T-cell (primary cell): ENCODE data around the gene CDH13. TPM values are rescaled to one million over a fixed set of nuclear protein-coding genes. Genes with fewer than 3 reads are reported as not detected.

ENCODE experiments used
- ATAC-seq, 4 experiments: fragments of 200-7000 bp in 3 of 4; fragments of 150-1000 bp in 1 of 4; cut with Tn5 transposase; replicated peaks in 1 of 4; 1 replicate in 3 of 4; 2 replicates in 1 of 4; pipeline ENCODE4 v1.10.0; 2021; ENCODE audit warnings: moderate library complexity in 3 of 4, mild to moderate bottlenecking in 2 of 4, moderate number of reproducible peaks in 1 of 4
- CTCF ChIA-PET, 2 donors: fragments of 300-600 bp; sonication (Branson Sonifier 250); formaldehyde crosslinking; loops; one replicate each; lab custom pipeline; 2022; ENCODE audit warnings: antibody characterized with exemption in 2 of 2; lab: Charles Lee
- POLR2A ChIA-PET, 2 donors: fragments of 300-600 bp; sonication (Branson Sonifier 250); formaldehyde crosslinking; loops; one replicate each; lab custom pipeline; 2022; ENCODE audit warnings: antibody characterized with exemption in 2 of 2; lab: Charles Lee
- DNase-seq, 35 experiments: peaks; one replicate each; pipeline versions ENCODE4 v3.0.0 to v3.0.0-alpha.2; 2013 to 2023
- H3K27ac ChIP-seq: one replicate; pipeline ENCODE4 v1.5.1; 2013; ENCODE audit warnings: low read length
- H3K27me3 ChIP-seq, 2 experiments: replicated peaks in 1 of 2; 1 replicate in 1 of 2; 2 replicates in 1 of 2; pipeline versions ENCODE4 v1.6.1 to v1.7.0; 2013; ENCODE audit warnings: low read length in 1 of 2, mixed read lengths in 1 of 2; ENCODE audit not compliant: control insufficient read depth in 2 of 2, insufficient read depth in 2 of 2; ENCODE audit errors: extremely low read depth in 1 of 2
- H3K36me3 ChIP-seq, 2 donors: 1 replicate in 1 of 2; 2 replicates in 1 of 2; pipeline versions ENCODE4 v1.6.1 to v1.7.0; 2013; ENCODE audit warnings: low read length in 1 of 2; ENCODE audit not compliant: control insufficient read depth in 2 of 2, insufficient read depth in 1 of 2; ENCODE audit errors: extremely low read depth in 1 of 2
- H3K4me1 ChIP-seq, 2 experiments: 1 replicate in 1 of 2; 2 replicates in 1 of 2; pipeline versions ENCODE4 v1.6.1 to v1.7.0; 2013; ENCODE audit warnings: low read length in 2 of 2, mixed read lengths in 1 of 2; ENCODE audit not compliant: insufficient read depth in 2 of 2, control insufficient read depth in 1 of 2; ENCODE audit errors: extremely low read depth in 1 of 2
- H3K4me3 ChIP-seq, 2 donors: 1 replicate in 1 of 2; 2 replicates in 1 of 2; pipeline versions ENCODE4 v1.5.1 to v1.7.0; 2013; ENCODE audit warnings: mild to moderate bottlenecking in 2 of 2, low read length in 1 of 2, moderate library complexity in 1 of 2; ENCODE audit not compliant: control insufficient read depth in 1 of 2; ENCODE audit errors: extremely low read depth in 1 of 2
- H3K9me3 ChIP-seq: 2 replicates; pipeline ENCODE4 v1.7.0; 2013
- H3K27ac Mint-ChIP-seq, 2 donors: one replicate each; pipeline ENCODE4 v1.8.0; 2020 to 2021; ENCODE audit warnings: mild to moderate bottlenecking in 2 of 2, mixed read lengths in 2 of 2
- H3K27me3 Mint-ChIP-seq, 2 donors: one replicate each; pipeline ENCODE4 v1.8.0; 2021 to 2022; ENCODE audit warnings: mixed read lengths in 2 of 2
- H3K36me3 Mint-ChIP-seq: one replicate; pipeline ENCODE4 v1.8.0; 2021; ENCODE audit warnings: mixed read lengths
- H3K4me1 Mint-ChIP-seq, 3 donors: one replicate each; pipeline ENCODE4 v1.8.0; 2020 to 2022; ENCODE audit warnings: mixed read lengths in 3 of 3, mild to moderate bottlenecking in 1 of 3
- H3K4me3 Mint-ChIP-seq, 3 donors: one replicate each; pipeline ENCODE4 v1.8.0; 2020 to 2022; ENCODE audit warnings: mild to moderate bottlenecking in 3 of 3, mixed read lengths in 3 of 3, moderate library complexity in 3 of 3
- H3K9me3 Mint-ChIP-seq, 3 donors: one replicate each; pipeline ENCODE4 v1.8.0; 2020 to 2022; ENCODE audit warnings: mixed read lengths in 3 of 3
- WGBS: methylation state at CpG from one replicate; pipeline ENCODE4 v1.1.5; 2013; ENCODE audit warnings: missing lambda C conversion rate; ENCODE audit not compliant: insufficient coverage; 5-methylcytosine and 5-hydroxymethylcytosine counted together
- total RNA-seq, 35 experiments: library from RNA in 6 of 35; stranded (reverse) in 6 of 35; fragments of 120-200 nt in 1 of 35; gene quantifications; one replicate each; pipeline versions ENCODE4 v1.2.1 to v1.2.4 and lab custom pipeline; 2013 to 2026

CDH13 gene
- total RNA-seq, 5 donors from 2014 or later (not counting 1 experiment from before 2014, with no cell fraction given), result not detected

DNA sequence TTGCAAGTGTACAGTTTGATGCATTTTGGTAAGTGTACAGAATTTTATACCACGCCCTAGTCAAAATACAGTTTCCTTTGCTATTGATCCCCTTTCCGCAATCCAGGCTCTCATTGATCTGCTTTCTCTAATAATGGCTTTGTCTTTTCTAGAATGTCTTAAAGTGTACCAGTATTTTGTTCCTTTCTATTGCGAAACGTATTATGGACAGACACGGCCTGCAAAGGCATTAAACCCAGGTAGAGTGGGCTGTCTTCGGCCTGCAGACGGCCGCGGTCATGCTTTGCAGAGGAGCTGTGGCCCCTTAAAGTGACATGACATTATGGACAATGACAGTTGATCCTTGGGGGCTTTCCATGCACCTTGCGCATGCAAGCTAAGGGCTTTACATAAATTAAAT lies 1165.1 kb downstream of the CDH13 start:
- H3K4me3 ChIP-seq, result no peak overlapping the region
- 92% methylated on average over 7 of the region's 10 CpGs for WGBS
- Mint-ChIP-seq H3K36me3 (no peaks in the 10 kb centered on the region), H3K27me3 (peaks cover 18 to 22% of the 10 kb centered on the region in 2 donors), H3K4me3 (no peak overlapping the region), H3K4me1 (peaks cover 0 to 2% (median 2%) of the 10 kb centered on the region in 3 donors), H3K27ac (no peak overlapping the region), H3K9me3 (no peaks in the 10 kb centered on the region)
- H3K27ac ChIP-seq, result no peak overlapping the region
- no peak for ATAC-seq
- POLR2A ChIA-PET, result no interaction called here
- CTCF ChIA-PET, result no interaction called here
- DNase-seq, result no peak
- H3K4me1 ChIP-seq, result no peaks in the 10 kb centered on the region
- H3K27me3 ChIP-seq, result peaks cover 0 to 11% of the 10 kb centered on the region in 2 experiments
- H3K36me3 ChIP-seq, result no peaks in the 10 kb centered on the region
- H3K9me3 ChIP-seq, result no peaks in the 10 kb centered on the region

DNA sequence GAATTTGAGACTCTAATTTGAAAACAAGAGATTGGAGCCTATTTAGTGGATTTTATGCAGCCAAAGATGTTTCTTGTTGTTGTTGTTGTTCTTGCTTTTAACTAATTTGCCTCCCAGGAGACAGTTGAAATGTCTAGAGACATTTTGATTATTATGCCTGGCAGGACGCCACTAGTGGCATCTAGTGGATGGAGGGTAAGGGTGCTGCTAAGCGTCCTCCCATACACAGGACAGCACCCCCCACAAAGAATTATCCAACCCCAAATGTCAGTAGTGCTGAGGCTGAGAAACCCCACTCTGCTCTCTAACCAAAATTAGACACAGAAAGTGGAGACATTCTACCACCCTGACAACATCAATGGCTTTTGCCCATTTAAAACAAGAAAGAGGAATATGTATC lies 1165.6 kb downstream of the CDH13 start:
- Histone ChIP-seq H3K9me3 (no peaks in the 10 kb centered on the region), H3K36me3 (no peaks in the 10 kb centered on the region), H3K27me3 (peaks cover 0 to 13% of the 10 kb centered on the region in 2 experiments), H3K4me1 (no peaks in the 10 kb centered on the region), H3K27ac (no peak overlapping the region), H3K4me3 (no peak overlapping the region)
- H3K36me3 Mint-ChIP-seq, result no peaks in the 10 kb centered on the region
- ChIA-PET CTCF (no interaction called here), POLR2A (no interaction called here)
- ATAC-seq, result no peak
- DNase-seq, result no peak
- no peaks in the 10 kb centered on the region for H3K9me3 Mint-ChIP-seq
- peaks cover 18% of the 10 kb centered on the region in 2 donors for H3K27me3 Mint-ChIP-seq
- no peak overlapping the region for H3K4me3 Mint-ChIP-seq
- H3K4me1 Mint-ChIP-seq, result peaks cover 0 to 2% (median 2%) of the 10 kb centered on the region in 3 donors
- no peak overlapping the region for H3K27ac Mint-ChIP-seq
- WGBS, result no CpG with 5 or more reads among the region's 2 CpGs

DNA sequence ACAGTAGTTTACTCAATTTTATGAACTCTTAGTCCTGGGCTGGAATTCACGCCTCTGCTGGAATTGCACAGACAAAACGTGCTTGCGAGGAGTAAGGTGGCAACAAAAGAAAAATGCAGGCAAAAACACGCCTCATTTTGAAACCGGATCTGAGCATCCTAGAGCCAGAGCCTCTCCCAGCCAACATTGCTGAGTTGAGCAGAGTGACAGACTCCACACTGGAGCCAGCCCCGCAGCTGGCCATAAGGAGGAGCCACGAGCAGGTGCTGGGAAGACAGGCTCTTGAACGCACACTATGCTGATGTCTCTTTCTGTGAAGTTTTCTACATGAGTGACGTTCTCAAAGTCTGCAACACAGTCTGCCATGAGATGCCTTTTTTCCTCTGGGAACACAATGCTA lies 1166.4 kb downstream of the CDH13 start:
- H3K36me3 Mint-ChIP-seq, result no peaks in the 10 kb centered on the region
- peaks cover 15 to 16% of the 10 kb centered on the region in 2 donors for H3K27me3 Mint-ChIP-seq
- no peak for ATAC-seq
- Histone ChIP-seq H3K36me3 (no peaks in the 10 kb centered on the region), H3K4me1 (no peaks in the 10 kb centered on the region), H3K9me3 (no peaks in the 10 kb centered on the region), H3K27me3 (peaks cover 0 to 13% of the 10 kb centered on the region in 2 experiments), H3K27ac (no peak overlapping the region), H3K4me3 (no peak overlapping the region)
- H3K9me3 Mint-ChIP-seq, result no peaks in the 10 kb centered on the region
- no peak overlapping the region for H3K27ac Mint-ChIP-seq
- CTCF ChIA-PET, result no interaction called here
- WGBS, result 65% methylated on average over 9 of the region's 9 CpGs
- peaks cover 0 to 2% (median 2%) of the 10 kb centered on the region in 3 donors for H3K4me1 Mint-ChIP-seq
- H3K4me3 Mint-ChIP-seq, result no peak overlapping the region
- POLR2A ChIA-PET, result no interaction called here
- no peak for DNase-seq

DNA sequence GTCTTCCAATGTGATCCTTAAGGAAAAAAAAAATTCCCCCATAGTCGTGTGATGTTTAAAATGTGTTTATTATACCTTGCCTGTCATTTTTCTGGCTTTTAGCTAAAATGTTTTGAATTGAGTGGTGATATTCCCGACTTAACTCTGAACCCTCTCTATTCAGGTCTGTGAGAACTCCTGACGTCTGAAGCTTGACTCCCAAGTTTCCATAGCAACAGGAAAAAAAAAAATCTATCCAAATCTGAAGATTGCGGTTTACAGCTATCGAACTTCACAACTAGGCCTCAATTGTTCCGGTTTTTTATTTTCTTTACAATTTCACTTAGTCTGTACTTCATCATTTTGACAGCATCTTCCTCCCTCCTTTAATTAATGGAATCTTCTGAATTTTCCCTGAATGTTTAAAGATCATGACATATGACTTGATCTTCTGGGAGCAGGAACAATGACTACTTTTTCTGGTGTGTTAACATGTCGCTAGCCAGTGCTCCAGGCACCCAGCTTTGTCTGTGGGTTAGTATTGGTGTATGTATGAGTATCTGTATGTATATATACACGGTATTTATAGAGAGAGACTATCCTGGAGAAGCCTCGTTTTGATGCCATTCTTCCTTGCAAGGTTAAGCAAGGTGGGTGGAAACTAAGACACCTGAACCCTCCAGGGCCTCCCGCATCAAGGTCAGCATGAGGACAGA lies 1168.2 kb downstream of the CDH13 start:
- no peak overlapping the region for H3K27ac Mint-ChIP-seq
- WGBS, result 60% methylated on average over 6 of the region's 10 CpGs
- ATAC-seq (no peak), DNase-seq (no peak)
- no peak overlapping the region for H3K4me3 Mint-ChIP-seq
- H3K36me3 Mint-ChIP-seq, result no peaks in the 10 kb centered on the region
- Histone ChIP-seq H3K27me3 (peaks cover 0 to 18% of the 10 kb centered on the region in 2 experiments), H3K4me1 (no peaks in the 10 kb centered on the region), H3K27ac (no peak overlapping the region), H3K4me3 (no peak overlapping the region), H3K36me3 (no peaks in the 10 kb centered on the region), H3K9me3 (no peaks in the 10 kb centered on the region)
- peaks cover 0 to 2% (median 2%) of the 10 kb centered on the region in 3 donors for H3K4me1 Mint-ChIP-seq
- ChIA-PET CTCF (no interaction called here), POLR2A (no interaction called here)
- no peaks in the 10 kb centered on the region for H3K9me3 Mint-ChIP-seq
- H3K27me3 Mint-ChIP-seq, result peaks cover 21% of the 10 kb centered on the region in 2 donors

DNA sequence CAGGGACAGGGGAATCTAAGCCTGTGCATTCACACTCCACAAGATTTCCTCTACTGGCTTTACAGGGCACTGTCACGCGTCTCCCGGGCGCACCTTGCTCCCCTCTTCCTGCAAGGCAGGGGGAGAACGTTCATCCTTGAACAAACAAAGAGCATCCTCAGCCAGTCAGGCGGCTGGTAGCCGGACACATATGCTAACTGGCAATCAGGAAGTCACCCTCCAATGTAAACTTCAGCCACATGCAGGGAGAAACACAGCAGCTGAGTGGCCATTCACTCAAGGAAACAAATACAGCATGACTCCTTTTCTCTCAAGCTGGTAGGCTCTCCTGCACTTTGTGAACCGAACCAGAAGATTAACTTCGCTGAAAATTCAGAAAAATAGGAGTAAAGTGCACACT lies 1170.2 kb downstream of the CDH13 start:
- no peak overlapping the region for H3K4me3 ChIP-seq
- peaks cover 28% of the 10 kb centered on the region in 2 donors for H3K27me3 Mint-ChIP-seq
- H3K9me3 ChIP-seq, result no peaks in the 10 kb centered on the region
- H3K4me1 ChIP-seq, result no peaks in the 10 kb centered on the region
- peaks cover 0 to 18% of the 10 kb centered on the region in 2 experiments for H3K27me3 ChIP-seq
- peaks cover 0 to 2% (median 2%) of the 10 kb centered on the region in 3 donors for H3K4me1 Mint-ChIP-seq
- no peaks in the 10 kb centered on the region for H3K36me3 Mint-ChIP-seq
- no peak overlapping the region for H3K27ac Mint-ChIP-seq
- DNase-seq (no peak), ATAC-seq (no peak)
- CTCF ChIA-PET, result no interaction called here
- no peaks in the 10 kb centered on the region for H3K9me3 Mint-ChIP-seq
- POLR2A ChIA-PET, result no interaction called here
- WGBS, result no CpG with 5 or more reads among the region's 9 CpGs
- no peak overlapping the region for H3K4me3 Mint-ChIP-seq
- no peak overlapping the region for H3K27ac ChIP-seq
- no peaks in the 10 kb centered on the region for H3K36me3 ChIP-seq

DNA sequence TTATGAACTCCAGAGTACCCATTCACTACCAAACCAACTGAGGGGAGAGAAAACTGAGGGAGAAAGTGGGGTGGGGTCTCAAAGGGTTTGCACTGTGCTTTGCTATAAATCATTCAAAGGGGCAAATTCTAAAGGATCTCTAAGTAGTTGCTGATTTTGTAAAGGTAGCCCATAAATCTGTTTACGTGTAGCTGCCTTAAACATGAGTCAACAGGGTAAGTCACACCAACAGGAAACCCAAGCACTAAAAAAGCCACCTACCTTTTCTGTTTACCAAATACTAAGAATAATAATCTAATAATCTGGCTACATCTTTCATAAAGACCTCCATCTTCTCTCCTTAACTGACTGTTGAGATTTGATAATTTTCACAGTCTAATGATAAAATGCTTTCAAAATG lies 1172.6 kb downstream of the CDH13 start:
- no peak overlapping the region for H3K27ac ChIP-seq
- Mint-ChIP-seq H3K27me3 (peaks cover 21 to 26% of the 10 kb centered on the region in 2 donors), H3K4me3 (no peak overlapping the region), H3K27ac (no peak overlapping the region), H3K4me1 (peaks cover 0 to 8% (median 0%) of the 10 kb centered on the region in 3 donors), H3K36me3 (no peaks in the 10 kb centered on the region), H3K9me3 (no peaks in the 10 kb centered on the region)
- ATAC-seq (no peak), DNase-seq (no peak)
- H3K4me1 ChIP-seq, result no peaks in the 10 kb centered on the region
- no CpG with 5 or more reads among the region's 1 CpG for WGBS
- ChIA-PET POLR2A (interaction anchor here in 1 of 2 donors (0.6 kb wide), 1 partner anchor 365 kb away, joined by 3 read pairs; no protein-coding TSS in a partner anchor), CTCF (no interaction called here)
- H3K27me3 ChIP-seq, result peaks cover 0 to 16% of the 10 kb centered on the region in 2 experiments
- no peaks in the 10 kb centered on the region for H3K9me3 ChIP-seq
- H3K36me3 ChIP-seq, result no peaks in the 10 kb centered on the region
- H3K4me3 ChIP-seq, result no peak overlapping the region
